Measurements from ENCODE around the gene KCNMA1. TPM values are rescaled to one million over a fixed set of nuclear protein-coding genes. Genes with fewer than 3 reads are reported as not detected.

KCNMA1 gene
- total and polyA plus RNA-seq, 9 of the 15 experiments (the other 6 are each of a cell fraction or from before 2014, with no cell fraction given), result 0.01 to 0.95 (median 0.15) TPM; not detected in 4

- peaks cover 3% of the 10 kb centered on the region; the same call in 1 of the 2 replicates for H4K20me1 ChIP-seq (replicated peaks; ENCODE audit: control insufficient read depth, insufficient read depth, low read length)
- TF ChIP-seq ILK (tag; IDR thresholded peaks at IDR 0.05; ENCODE audit: borderline replicate concordance, low read depth) (no peak), BCL6 (CRISPR knock-in tag; IDR thresholded peaks at IDR 0.05) (no peak), ZNF644 (tag; IDR thresholded peaks at IDR 0.05; ENCODE audit: low read depth) (no peak), ZBTB33 (CRISPR knock-in tag; IDR thresholded peaks at IDR 0.05) (no peak)
- H3K9me1 ChIP-seq (ENCODE audit: control insufficient read depth, insufficient read depth, low read length), result no peaks in the 10 kb centered on the region
- no peak overlapping the region for H3K4me2 ChIP-seq (ENCODE audit: insufficient read depth, low read length)
- FAIRE-seq, result no peak
- no peaks in the 10 kb centered on the region for H3K4me1 ChIP-seq (replicated peaks in 1 of 2; ENCODE audit: control insufficient read depth in 2 of 2, insufficient read depth in 2 of 2, low read length in 2 of 2)
- ATAC-seq, result no peak
- no peak for DNase-seq (ENCODE audit: extremely low read depth in 1 of 4, low spot score in 3 of 4)
- no TSS peak for BruUV-seq (replicated peaks)
- ChIA-PET CTCF (ENCODE audit: low intra/inter-chr PET ratio) (no interaction called here), POLR2A (interaction anchor here (1.1 kb wide), 1 partner anchor 9 kb away, joined by 4 read pairs; no protein-coding TSS in a partner anchor)
- peaks cover 0 to 24% of the 10 kb centered on the region in 2 experiments; a peak in 2 of 5 replicates for H3K27me3 ChIP-seq (ENCODE audit: control insufficient read depth in 2 of 2, insufficient read depth in 2 of 2, low read length in 2 of 2)
- in situ Hi-C loops (cut with MboI) (no loop called here), intact Hi-C loops (cut with micrococcal nuclease) (no loop called here)
- no peak overlapping the region for H3K27ac ChIP-seq (ENCODE audit: extremely low read depth, low read depth, low read length)
- WGBS (ENCODE audit: insufficient coverage, low coverage, missing lambda C conversion rate), result 0% methylated on average over 5 of the region's 5 CpGs
- H3K9me3 ChIP-seq (replicated peaks; ENCODE audit: control insufficient read depth, insufficient read depth, low read depth, low read length), result no peaks in the 10 kb centered on the region
- H3K4me3 ChIP-seq, result no peak overlapping the region
- no peak overlapping the region for H3K9ac ChIP-seq (ENCODE audit: insufficient read depth in 1 of 2, low read depth in 2 of 2, low read length in 2 of 2)
- H2AFZ ChIP-seq (ENCODE audit: low read depth, low read length), result no peak overlapping the region
- H3K79me2 ChIP-seq (ENCODE audit: control insufficient read depth, insufficient read depth, low read length), result no peaks in the 10 kb centered on the region
- H3K36me3 ChIP-seq (ENCODE audit: control insufficient read depth, insufficient read depth, low read length), result no peaks in the 10 kb centered on the region
These were observed 20.8 kb downstream of the KCNMA1 start for GRCh38 chr10:77616766-77617165.
